ENCODE measurements around the gene GMCL2.

The GMCL2 gene

DNA sequence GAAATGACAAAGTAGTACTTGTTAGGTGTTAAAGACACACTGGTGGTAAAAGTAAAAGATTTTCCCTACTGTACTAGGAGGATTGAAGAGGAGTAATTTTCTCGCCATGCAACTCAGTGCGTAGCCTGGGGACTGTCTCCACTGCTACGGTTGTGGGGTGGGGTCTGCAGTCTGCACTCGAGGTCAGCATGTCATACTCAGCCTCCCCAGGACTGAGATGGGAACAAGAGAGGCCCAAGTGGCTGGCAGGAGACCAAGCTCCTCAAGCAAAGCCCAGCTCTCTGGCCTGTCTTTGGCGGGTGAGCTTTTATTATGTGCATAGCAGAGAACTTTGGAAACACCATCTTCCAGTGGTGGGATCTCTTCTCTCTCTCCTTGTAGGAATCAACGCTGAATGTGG lies 43.9 kb downstream of the GMCL2 start:
- DNase-seq (ENCODE audit: low read depth in 3 of 3), result no peak

DNA sequence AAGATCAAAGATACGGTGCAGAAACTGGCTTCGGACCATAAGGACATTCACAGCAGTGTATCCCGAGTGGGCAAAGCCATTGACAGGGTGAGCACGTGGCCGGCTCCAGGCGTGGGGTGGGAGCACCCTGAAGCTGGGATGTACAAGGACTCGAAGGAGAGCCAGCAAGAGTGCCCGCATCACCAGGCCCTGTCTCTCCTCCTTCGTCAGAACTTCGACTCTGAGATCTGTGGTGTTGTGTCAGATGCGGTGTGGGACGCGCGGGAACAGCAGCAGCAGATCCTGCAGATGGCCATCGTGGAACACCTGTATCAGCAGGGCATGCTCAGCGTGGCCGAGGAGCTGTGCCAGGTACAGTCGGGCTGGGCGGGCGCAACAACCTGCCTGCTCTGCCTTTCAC lies 44.5 kb downstream of the GMCL2 start:
- no peak for DNase-seq (ENCODE audit: low read depth in 3 of 3)

DNA sequence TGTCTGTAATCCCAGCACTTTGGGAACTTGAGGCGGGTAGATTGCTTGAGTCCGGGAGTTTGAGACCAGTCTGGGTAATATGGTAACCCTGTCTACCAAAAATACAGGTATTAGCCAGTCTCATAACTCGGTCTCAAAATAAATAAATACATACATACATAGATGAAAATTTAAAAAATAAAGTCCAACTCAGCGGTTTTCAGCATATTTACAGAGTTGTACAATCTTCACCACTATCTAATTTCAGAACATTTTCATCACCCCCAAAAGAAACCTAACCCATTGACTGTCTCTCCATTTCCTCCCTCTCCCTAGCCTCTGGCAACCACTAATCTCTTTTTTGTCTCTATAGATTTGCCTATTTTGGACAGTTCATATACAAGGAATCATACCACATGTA lies 45.6 kb downstream of the GMCL2 start:
- DNase-seq (ENCODE audit: low read depth in 3 of 3), result no peak

DNA sequence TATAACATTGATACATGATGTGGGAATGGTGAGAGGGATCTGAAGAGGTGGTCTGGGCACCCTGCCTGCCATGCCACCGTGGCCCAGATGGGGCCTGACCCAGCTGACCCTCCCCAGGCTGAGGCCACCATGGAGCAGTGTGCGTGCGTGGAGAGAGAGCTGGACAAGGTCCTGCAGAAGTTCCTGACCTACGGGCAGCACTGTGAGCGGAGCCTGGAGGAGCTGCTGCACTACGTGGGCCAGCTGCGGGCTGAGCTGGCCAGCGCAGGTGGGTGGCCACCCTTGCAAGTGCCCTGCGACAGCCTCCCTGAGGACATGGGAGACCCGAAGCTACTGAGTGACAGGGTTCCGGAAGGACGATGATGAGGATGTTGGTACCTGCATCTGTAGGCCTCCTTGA lies 49.2 kb downstream of the GMCL2 start:
- no peak for DNase-seq (ENCODE audit: low read depth in 3 of 3)

DNA sequence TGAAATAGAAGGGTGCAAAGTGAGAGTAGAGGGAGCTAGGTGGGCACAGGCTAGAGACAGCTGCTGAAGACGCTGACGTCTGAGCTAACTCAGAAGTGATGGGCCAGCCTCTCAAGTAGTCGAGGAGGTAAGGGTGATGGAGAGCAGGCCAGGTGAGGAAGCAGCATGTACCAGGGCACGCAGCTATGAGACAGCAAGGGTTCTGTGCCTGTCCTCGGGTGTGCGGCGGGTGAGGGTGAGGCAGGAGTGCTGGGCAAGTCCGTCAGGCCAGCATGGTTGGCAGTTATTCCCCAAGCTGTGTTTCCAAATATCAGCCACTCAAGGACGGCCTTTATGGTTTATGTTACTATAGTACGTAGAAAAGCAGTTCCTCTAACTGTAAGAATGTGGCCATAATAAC lies 50.2 kb downstream of the GMCL2 start:
- no peak for DNase-seq (ENCODE audit: low read depth in 3 of 3)
